SIG-M5 treated with dmso at 0.1 percent for 504 hours (cell line): ENCODE measurements around the gene TAPT1.

ENCODE experiments used
- DNase-seq: peaks from one replicate; lab custom pipeline; 2025; ENCODE audit not compliant: unreplicated experiment; lab: John Stamatoyannopoulos, UW

TAPT1 gene

GRCh38 chr4:16110661-16111290, 115.5 kb downstream of the TAPT1 start:
- DNase-seq, result no peak
